HG03565 (cell line): Measurements from ENCODE around the gene EEF2KMT.
A peak's percentile ranks its signal among the peaks of the same experiment; 100 is the strongest.
"Not testable (repeated sequence)": the region's sequence is repeated elsewhere in the genome, so short reads cannot be mapped to it uniquely, and the experiment has no call there.

Experiments used
- ATAC-seq: cut with Tn5 transposase; IDR thresholded peaks from one replicate; pipeline ENCODE4 v1.9.1; 2021; ENCODE audit warnings: mild to moderate bottlenecking, moderate library complexity; ENCODE audit not compliant: unreplicated experiment

Gene EEF2KMT

GRCh38 chr16:5095145-5095830 is 2.3 kb downstream of the EEF2KMT start:
- not testable (repeated sequence) for ATAC-seq

DNA sequence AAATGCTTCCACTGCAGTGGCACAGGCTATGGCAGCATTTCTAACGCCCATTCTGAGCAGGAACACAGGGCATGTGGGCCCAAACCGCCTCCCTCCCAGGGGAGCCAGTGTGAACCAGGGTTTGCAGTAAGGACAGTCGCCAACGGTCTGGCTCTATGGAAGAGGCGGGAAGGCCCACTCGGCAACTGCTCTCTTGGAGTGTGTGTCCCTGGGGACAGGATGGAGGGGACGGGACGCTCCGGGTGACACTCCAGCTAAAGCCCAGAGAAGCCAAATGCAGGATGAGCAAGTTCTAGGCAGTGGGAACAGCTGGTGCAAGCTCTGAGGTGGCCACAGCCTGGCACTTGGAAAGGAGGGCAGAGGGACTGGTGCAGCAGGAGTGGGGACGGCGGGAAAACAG is 3.8 kb downstream of the EEF2KMT start:
- not testable (repeated sequence) for ATAC-seq

- ATAC-seq = not testable (repeated sequence)
These were observed 4.5 kb downstream of the EEF2KMT start for GRCh38 chr16:5093081-5093480.

DNA sequence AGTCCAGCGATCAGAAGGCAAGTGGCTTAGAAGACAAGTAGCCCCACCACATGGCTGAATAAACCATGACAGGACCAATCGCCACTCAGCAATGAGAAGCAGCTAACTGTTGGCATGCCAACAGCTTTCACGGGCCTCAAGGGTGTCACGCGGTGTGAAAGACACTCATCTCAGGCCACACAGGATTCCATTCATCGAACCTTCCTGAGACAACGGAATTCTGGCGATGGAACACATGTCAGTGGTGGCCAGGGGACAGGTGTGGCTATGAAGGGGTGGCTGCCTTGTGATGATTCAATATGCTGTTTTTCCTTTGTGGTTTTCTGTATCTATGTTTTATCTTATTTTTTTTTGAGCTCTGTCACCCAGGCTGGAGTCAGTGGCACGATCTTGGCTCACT is 7.0 kb downstream of the EEF2KMT start:
- ATAC-seq = not testable (repeated sequence)

GRCh38 chr16:5089911-5090555 is 7.6 kb downstream of the EEF2KMT start:
- ATAC-seq = not testable (repeated sequence)

DNA sequence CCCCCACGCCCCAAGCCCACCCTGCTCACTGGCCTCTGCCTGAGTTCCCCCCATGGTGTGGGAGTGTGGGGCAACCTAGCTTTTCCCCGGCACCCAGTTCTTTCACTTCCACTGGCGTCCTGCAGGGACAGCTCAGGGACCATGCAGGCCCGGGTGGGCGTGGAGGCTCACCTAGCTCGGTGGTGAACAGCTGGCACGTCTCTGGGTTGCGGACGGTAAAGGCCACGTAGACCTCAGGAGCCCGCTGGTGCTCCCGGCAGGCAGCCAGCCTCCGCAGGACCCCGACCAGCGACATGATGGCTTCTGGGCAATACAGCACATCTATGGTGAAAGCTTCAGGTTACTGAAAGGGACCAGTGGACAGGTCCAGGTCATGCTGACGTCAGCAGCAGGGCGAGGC is 8.7 kb downstream of the EEF2KMT start:
- not testable (repeated sequence) for ATAC-seq

GRCh38 chr16:5088086-5088790 is 9.4 kb downstream of the EEF2KMT start:
- not testable (repeated sequence) for ATAC-seq

DNA sequence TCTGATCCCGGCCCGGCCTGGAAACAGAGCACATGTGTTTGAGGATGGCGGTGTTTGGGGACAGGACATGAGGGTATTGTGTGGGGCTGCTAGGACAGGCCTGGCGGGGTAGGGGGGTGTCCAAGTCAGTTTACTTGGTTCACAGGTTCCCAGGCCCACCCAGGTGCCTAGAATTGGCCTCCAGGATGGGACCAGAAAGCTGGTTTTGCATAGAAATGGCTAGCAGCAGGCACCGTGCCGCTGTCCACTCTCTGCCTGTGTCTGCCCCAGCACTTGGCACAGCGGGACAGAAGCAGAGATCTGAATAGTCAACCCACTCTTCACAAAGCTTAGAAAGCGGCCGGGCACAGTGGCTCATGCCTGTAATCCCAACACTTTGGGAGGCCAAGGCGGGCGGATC is 11.9 kb downstream of the EEF2KMT start:
- not testable (repeated sequence) for ATAC-seq

- ATAC-seq = not testable (repeated sequence)
These were observed 12.8 kb downstream of the EEF2KMT start for GRCh38 chr16:5084802-5085201.

- ATAC-seq = not testable (repeated sequence)
These were observed 13.4 kb downstream of the EEF2KMT start for GRCh38 chr16:5084099-5084731.

GRCh38 chr16:5083646-5084045 is 13.9 kb downstream of the EEF2KMT start:
- not testable (repeated sequence) for ATAC-seq

DNA sequence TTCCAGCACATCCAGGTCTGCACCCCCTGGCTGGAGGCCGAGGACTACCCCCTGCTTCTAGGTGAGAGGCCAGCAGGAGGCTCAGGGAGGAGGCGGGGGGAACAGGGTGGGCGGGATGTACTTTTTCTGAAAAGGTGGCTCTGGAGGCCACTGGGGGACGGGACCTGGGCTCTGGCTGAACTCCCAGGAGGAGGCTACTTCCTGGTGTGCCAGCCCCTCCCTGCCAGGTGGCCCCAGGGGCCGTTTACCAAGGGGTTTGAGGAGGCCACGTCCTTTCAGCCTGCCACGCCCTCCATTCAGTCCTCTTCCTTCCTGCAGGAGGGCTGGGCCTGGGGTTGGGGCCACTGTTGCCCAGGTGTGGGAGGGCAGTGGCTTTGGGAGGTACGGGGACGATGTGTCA is 16.6 kb downstream of the EEF2KMT start:
- ATAC-seq = not testable (repeated sequence)

GRCh38 chr16:5080461-5080860 is 17.1 kb downstream of the EEF2KMT start:
- not testable (repeated sequence) for ATAC-seq

- ATAC-seq = no peak
These were observed 19.0 kb downstream of the EEF2KMT start for GRCh38 chr16:5078626-5079025.

GRCh38 chr16:5077304-5077703 is 20.3 kb downstream of the EEF2KMT start:
- ATAC-seq = no peak

- no peak for ATAC-seq
These were observed 22.0 kb downstream of the EEF2KMT start for GRCh38 chr16:5075637-5076036.

GRCh38 chr16:5073771-5074170 is 23.8 kb downstream of the EEF2KMT start:
- ATAC-seq = not testable (repeated sequence)

DNA sequence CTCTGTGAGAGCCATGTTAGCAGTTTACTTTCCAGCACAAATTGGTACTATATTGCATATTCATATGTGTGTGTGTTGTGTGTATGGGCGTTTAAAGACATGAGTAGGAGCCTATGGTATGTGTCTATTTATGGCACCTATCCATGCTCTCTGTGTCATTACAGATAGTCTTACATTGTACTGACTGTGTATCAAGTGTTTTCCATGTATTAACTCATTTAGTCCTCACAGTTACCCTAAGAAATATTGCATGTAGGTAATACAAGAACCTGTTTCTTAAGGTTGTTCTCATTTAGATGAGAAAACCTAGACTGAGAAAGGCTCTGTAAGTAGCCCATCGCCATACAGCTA is 24.3 kb downstream of the EEF2KMT start:
- no peak for ATAC-seq

DNA sequence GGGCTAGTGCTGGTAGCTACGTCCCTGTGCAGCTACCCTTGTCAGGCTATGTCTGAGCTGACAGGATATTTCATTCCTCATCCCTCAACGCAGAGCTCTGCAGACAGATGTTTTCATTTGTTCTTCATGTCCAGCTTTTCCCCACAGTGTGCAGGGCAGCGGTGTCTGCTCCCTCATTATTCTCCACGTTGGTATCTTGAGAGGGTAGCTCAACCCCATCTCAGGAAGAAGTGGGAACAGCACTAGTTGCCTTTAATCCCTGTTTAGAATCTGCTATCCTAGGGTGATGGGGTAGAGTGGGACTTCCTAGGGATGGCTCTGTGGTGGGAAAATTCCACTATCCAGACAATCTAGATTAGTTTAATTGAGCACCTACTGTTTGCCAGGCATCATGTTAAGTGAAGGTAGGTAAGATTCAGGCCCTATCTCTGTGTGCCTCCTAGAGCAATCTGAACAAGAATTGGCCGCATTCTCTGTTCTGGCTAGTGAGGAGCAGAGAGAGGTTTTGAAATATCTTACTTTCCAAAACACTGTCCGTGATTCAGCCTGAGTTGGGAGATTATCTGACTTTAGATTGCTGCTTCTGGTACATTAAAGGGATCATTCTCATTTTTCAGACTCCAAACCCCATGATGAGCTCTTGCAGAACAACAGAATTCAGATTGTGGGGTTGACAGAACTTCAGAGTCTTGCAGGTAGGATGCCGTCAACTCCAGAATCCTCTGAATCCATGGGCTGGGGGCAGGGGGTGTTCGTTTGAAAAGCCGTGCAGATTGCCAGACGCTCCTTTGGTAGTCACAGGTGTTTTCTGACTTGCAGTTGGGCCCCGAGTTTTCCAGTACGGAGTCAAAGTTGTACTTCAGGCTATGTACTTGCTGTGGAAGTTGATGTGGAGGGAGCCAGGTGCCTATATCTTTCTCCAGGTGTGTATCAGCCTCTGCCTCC is 25.0 kb downstream of the EEF2KMT start:
- no peak for ATAC-seq

DNA sequence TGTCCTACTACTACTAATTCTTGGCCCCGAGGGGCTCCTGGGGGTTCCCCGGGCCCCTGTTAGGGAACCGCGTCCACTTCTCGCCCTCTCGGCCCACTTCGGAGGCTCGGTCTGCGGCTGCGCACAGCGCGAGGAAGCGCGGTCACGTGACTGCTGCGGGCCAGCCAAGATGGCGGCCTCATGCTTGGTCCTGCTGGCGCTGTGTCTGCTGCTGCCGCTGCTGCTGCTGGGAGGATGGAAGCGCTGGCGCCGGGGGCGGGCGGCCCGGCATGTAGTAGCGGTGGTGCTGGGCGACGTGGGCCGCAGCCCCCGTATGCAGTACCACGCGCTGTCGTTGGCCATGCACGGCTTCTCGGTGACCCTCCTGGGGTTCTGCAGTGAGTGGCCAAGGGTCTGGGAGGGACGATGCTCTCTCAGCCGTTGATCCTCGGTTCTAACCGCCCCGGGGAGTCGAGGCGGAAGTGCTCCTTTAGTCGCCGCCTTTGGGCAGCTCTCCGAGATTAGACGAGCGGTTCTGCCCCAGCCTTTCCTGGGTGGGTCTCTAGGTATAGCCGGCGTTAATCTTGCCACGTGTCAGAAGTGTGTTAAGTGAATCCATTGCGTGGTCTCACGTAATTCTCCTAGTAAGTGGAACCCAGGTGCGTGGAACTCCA is 25.8 kb downstream of the EEF2KMT start, which contains the start of gene ALG1:
TSS of gene ALG1 (plus strand) at position 163 of the 653 bp plus-strand sequence. CDS start at position 170, 7 bp downstream.
- peak; percentile 80 for ATAC-seq
